ENCODE data around the gene SMYD3. TPM values are rescaled to one million over a fixed set of nuclear protein-coding genes. Genes with fewer than 3 reads are reported as not detected.

Gene SMYD3
- total RNA-seq, 6 experiments from 2014 or later = 6.3 to 10.0 (median 6.6) TPM

DNA sequence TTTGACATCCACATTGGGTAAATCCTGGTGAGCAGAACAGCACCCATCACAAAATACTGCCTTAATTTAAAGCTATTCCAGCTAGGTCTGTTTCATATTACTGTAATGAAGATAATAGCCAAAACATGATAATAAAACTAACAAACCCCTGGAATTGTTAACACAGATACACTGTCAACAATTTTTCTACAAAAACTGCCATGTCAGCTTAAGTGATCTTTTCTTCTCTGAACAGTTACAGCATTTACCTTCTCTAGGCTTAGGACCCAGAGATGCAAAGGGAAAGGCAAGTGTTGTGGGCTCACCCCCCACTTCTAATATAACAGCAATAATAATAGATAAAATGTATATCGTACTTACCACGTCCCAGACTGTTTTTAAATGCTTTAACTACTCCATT lies 92.1 kb downstream of the SMYD3 start:
- intact Hi-C loops (cut with DNase I) = no loop called here
- no peaks in the 10 kb centered on the region for H3K27me3 ChIP-seq
- no peak overlapping the region for H3K4me3 ChIP-seq
- no peak overlapping the region for H3K27ac ChIP-seq
- DNase-seq (no peak), ATAC-seq (no peak)
- WGBS (ENCODE audit: insufficient coverage, low coverage, low lambda C conversion rate, missing lambda C conversion rate) = 90% methylated on average over 2 of the region's 2 CpGs
- TF ChIP-seq, protein P1, sequence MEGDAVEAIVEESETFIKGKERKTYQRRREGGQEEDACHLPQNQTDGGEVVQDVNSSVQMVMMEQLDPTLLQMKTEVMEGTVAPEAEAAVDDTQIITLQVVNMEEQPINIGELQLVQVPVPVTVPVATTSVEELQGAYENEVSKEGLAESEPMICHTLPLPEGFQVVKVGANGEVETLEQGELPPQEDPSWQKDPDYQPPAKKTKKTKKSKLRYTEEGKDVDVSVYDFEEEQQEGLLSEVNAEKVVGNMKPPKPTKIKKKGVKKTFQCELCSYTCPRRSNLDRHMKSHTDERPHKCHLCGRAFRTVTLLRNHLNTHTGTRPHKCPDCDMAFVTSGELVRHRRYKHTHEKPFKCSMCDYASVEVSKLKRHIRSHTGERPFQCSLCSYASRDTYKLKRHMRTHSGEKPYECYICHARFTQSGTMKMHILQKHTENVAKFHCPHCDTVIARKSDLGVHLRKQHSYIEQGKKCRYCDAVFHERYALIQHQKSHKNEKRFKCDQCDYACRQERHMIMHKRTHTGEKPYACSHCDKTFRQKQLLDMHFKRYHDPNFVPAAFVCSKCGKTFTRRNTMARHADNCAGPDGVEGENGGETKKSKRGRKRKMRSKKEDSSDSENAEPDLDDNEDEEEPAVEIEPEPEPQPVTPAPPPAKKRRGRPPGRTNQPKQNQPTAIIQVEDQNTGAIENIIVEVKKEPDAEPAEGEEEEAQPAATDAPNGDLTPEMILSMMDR (IDR thresholded peaks at IDR 0.05) = no peak
- TF ChIP-seq POLR2A (IDR thresholded peaks at IDR 0.05) = no peak
- H3K9me3 ChIP-seq = no peaks in the 10 kb centered on the region
- H3K4me1 ChIP-seq = no peaks in the 10 kb centered on the region
- no peaks in the 10 kb centered on the region for H3K36me3 ChIP-seq

DNA sequence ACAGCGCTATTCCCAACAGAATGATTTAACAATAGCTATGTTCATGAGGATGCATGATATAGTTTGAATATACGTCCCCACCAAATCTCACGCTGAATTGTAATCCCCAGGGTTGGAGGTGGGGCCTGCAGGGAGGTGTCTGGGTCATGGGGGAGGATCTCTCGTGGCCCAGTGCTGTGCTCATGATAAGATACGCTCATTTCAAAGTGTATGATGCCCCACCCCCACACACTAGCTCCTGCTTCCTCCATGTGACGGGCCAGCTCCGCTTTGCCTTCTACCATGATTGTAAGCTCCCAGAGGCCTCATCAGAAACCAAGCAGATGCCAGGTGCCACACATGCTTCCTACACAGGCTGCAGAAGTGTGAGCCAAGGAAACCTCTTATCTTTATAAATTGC lies 93.6 kb downstream of the SMYD3 start:
- H3K4me1 ChIP-seq = no peaks in the 10 kb centered on the region

DNA sequence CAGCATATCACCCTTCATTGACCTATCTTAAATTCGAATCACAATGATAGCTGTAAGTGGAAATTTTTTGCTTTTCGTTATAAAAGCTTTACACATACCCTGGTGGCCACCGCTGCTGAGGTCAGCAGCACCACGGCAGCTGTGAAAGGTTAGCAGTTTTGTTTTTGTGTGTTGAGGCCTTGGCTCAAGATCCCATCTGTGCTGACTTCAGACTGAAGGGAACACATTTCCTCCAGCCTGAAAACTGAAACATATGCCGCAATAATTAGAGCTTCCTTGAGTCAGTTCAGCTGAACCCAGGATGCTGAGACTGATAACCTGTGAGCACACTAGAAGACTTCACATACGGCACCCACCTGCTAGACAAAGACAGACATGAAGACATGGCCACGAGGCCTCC lies 103.0 kb downstream of the SMYD3 start:
- Histone ChIP-seq H3K4me1 (no peaks in the 10 kb centered on the region), H3K4me3 (no peak overlapping the region), H3K27ac (no peak overlapping the region), H3K9me3 (no peaks in the 10 kb centered on the region), H3K36me3 (no peaks in the 10 kb centered on the region), H3K27me3 (no peaks in the 10 kb centered on the region)
- intact Hi-C loops (cut with DNase I) = no loop called here
- DNase-seq (no peak), ATAC-seq (no peak)
- TF ChIP-seq, protein P1 (IDR thresholded peaks at IDR 0.05) = no peak
- no peak for TF ChIP-seq POLR2A (IDR thresholded peaks at IDR 0.05)
- WGBS (ENCODE audit: insufficient coverage, low coverage, low lambda C conversion rate, missing lambda C conversion rate) = 78% methylated on average over 6 of the region's 7 CpGs

More for the DNA sequence above, 93.6 kb downstream of the SMYD3 start:
- DNase-seq = no peak
- no peaks in the 10 kb centered on the region for H3K9me3 ChIP-seq
- 98% methylated on average over 5 of the region's 7 CpGs for WGBS (ENCODE audit: insufficient coverage, low coverage, low lambda C conversion rate, missing lambda C conversion rate)
- no peaks in the 10 kb centered on the region for H3K36me3 ChIP-seq
- no peak for ATAC-seq
- H3K27ac ChIP-seq = no peak overlapping the region
- intact Hi-C loops (cut with DNase I) = no loop called here
- TF ChIP-seq POLR2A (IDR thresholded peaks at IDR 0.05) = no peak
- TF ChIP-seq, protein P1 (IDR thresholded peaks at IDR 0.05) = no peak
- H3K27me3 ChIP-seq = no peaks in the 10 kb centered on the region
- no peak overlapping the region for H3K4me3 ChIP-seq

DNA sequence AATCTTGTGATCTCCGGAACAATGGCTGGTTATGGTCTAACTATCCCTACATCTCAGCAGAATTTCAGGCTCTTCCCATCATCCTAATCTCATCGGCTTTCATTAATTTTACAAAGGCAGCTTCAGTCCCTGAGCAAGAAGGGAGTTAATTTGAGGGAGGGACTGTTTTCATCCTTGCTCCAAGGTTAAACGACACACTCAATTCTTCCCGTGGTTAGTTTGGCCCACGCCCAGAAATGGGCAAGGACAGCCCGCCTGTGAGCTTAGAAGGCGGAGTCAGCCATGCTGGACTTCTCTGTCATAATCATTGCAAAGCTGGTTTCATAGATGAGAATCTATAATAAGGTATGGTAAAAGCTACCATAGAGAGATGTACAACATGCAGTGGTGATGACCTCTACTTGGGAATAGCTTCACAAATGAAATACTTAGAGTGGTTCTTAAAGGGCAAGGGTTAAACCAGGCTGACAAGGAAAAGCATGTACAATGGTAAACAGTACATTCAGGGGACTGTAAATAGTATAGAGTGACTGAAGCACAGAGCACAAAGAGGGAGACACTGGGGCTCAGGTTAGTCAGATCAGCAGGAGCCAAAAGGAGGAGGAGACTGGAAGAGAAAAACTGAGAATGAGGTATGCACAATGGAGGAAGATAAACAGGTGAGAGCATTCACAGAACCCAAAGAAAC lies 108.8 kb downstream of the SMYD3 start:
- H3K27ac ChIP-seq = no peak overlapping the region
- H3K4me3 ChIP-seq = no peak overlapping the region
- H3K4me1 ChIP-seq = no peaks in the 10 kb centered on the region
- DNase-seq (no peak), ATAC-seq (no peak)
- no peaks in the 10 kb centered on the region for H3K27me3 ChIP-seq
- 78% methylated on average over 7 of the region's 7 CpGs for WGBS (ENCODE audit: insufficient coverage, low coverage, low lambda C conversion rate, missing lambda C conversion rate)
- no peaks in the 10 kb centered on the region for H3K36me3 ChIP-seq
- no peaks in the 10 kb centered on the region for H3K9me3 ChIP-seq
- TF ChIP-seq, protein P1 (IDR thresholded peaks at IDR 0.05) = no peak
- no peak for TF ChIP-seq POLR2A (IDR thresholded peaks at IDR 0.05)
- intact Hi-C loops (cut with DNase I) = no loop called here
